ENCODE data around the gene LARGE1.

LARGE1 gene

GRCh38 chr22:33361581-33361980 is 558.7 kb downstream of the LARGE1 start:
- no peak for DNase-seq (ENCODE audit: low read depth)

DNA sequence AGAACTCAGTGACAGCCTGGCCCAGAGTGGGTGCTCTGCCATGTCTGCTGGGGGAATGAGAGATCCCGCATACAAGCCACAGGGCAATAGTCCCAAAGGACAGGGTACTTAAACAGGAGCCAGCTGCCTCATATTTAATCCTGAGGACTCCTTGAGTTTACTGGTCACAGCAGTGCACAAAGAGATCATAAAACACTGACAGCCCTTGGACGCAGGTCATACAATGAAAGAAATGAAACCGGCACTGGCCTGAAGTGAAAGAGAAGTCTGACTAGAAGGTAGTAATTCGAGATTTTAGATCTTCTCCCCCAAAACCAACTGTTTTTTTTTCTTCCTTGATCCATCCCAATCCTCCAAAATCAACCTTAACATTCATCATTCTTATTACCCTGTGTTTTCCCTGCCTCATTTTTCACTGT is 562.3 kb downstream of the LARGE1 start:
- no peak for DNase-seq (ENCODE audit: low read depth)

DNA sequence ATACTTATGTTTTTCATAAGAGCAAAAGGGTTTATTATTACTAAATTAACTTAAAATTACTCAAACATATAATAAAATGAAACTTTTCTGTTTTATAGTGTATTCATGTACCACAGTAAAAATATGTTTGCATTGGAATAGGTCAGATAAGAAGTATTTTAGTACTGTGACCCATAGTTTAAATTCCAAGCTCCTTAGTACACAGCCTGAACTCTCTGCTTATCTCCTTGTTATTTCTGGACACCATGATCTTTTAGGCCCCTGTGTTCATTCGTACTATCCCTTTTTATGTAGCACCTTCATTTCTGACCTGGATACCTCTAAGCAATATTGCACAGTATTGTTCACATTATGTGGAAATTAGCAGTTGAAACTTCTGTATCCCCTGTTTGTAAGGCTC is 565.3 kb downstream of the LARGE1 start:
- DNase-seq (ENCODE audit: low read depth) = no peak

DNA sequence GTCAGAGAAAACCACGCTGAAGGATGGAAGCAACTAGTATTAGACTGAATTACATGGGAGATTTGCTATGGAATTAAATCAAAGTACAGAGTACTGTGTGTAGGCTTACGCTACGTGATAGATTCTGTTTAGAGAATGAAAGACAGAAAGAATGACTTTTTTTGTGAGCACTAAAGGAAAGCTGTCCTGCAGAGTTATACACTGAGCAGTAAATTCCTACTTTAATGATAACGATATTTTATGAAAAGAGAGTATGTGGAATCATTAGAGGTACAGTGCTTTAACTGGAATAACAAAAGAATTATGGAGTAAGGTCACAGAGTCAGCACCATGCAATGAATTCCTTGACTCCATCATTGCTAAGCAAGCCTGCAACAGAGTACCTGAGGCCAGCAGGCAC is 566.8 kb downstream of the LARGE1 start:
- DNase-seq (ENCODE audit: low read depth) = no peak

DNA sequence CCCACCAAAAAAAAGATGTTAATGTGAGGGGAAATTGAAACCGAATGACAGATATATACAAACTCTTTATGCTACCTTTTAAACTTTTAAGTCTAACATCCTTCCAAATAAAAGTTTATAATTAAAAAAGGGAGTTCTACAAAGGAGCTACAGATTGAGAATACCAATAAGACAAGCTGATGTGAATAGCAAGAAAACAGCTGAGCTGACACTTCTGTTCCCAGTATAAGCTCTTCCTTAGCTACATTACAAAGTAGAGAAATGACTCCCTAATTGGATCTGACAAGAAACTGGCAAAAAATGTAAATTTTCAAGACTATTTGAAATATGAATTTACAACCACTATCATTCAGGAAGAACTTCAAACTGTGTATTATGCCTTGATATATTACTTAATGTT is 567.5 kb downstream of the LARGE1 start:
- DNase-seq (ENCODE audit: low read depth) = no peak

- DNase-seq (ENCODE audit: low read depth) = no peak
These were observed 569.3 kb downstream of the LARGE1 start for GRCh38 chr22:33350961-33351360.

DNA sequence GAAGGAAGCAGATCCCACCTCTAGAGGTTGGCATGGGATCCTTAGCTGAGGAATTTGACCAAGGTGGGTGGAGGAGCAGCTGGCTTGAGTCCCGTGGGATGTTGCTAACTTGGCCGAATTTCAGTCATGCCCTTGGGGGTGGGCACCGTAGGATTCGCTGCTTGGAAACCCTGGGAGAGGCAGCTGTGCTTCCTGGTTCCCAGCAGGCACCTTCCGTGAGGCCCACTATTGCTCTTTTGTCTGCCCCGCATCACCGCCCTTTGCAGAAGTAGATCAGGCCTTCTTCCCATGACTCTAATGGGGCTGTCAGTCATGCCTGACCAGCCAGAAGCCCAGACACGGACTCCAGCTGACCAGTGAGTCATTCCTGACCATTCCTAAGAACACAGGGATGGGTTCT is 569.8 kb downstream of the LARGE1 start:
- DNase-seq (ENCODE audit: low read depth) = no peak

GRCh38 chr22:33347002-33347401 is 573.3 kb downstream of the LARGE1 start:
- DNase-seq (ENCODE audit: low read depth) = no peak

DNA sequence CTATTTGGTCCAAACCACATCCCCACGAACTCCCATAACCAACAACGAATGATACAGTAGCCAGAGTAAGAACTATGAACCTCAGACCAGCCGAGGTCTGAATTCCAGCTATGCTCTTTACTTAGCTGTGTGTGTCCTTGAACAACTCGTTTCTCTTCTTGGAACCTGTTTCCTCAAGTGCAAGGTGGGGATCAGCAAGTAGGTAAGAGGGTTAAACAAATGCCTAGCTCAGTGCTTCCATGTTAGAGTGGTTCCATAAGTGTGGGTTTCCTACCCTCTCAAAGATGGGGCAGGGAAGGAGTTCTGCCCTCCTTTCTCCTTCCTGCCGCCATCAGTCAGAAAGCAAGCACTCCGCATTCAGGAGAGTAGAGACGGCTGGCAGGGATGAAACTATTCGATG is 578.7 kb downstream of the LARGE1 start:
- DNase-seq (ENCODE audit: low read depth) = no peak

- DNase-seq (ENCODE audit: low read depth) = no peak
These were observed 582.8 kb downstream of the LARGE1 start for GRCh38 chr22:33337524-33337923.

- DNase-seq (ENCODE audit: low read depth) = no peak
These were observed 584.5 kb downstream of the LARGE1 start for GRCh38 chr22:33335611-33336279.

GRCh38 chr22:33332538-33332937 is 587.7 kb downstream of the LARGE1 start:
- no peak for DNase-seq (ENCODE audit: low read depth)

DNA sequence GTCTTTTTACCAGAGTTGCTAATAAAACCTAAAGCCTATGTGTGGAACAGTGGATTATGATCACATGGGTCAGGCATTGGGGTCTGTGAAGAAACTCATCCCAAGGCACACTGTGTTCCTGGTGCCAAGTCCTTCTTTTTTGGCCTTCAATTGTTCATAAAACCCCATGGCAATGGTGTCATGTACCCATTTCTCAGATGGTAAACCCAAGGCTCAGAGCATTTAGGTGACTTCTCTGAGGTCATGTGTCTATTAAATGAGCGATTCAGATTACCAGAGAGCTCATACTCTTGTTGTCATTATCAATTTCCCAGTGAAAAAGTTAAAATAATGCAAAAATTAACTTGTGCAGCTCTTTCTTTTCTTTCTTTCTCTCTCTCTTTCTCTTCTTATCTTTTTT is 589.3 kb downstream of the LARGE1 start:
- DNase-seq (ENCODE audit: low read depth) = no peak

DNA sequence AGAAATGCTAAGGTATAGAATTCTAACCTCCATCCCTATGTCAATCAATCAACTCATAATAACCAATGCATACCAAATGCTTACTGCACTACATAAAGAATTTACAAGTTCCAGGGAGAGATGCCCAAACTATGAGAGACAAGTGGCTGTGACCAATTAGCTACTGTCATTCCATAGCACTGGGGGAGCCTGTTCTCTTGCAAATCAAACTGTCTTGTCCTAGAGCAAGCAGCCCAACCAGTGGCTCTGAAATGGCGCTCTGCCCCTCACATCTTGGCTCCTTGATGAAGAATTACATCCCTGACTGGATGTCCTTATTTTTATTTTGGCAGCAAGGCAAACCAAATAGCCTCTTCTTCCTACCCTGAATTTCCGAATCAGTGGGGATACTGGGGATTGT is 589.7 kb downstream of the LARGE1 start:
- no peak for DNase-seq (ENCODE audit: low read depth)

- DNase-seq (ENCODE audit: low read depth) = no peak
These were observed 590.9 kb downstream of the LARGE1 start for GRCh38 chr22:33329398-33329797.

GRCh38 chr22:33328789-33329296 is 591.4 kb downstream of the LARGE1 start:
- DNase-seq (ENCODE audit: low read depth) = no peak

GRCh38 chr22:33327348-33327860 is 592.9 kb downstream of the LARGE1 start:
- no peak for DNase-seq (ENCODE audit: low read depth)

GRCh38 chr22:33326540-33327295 is 593.6 kb downstream of the LARGE1 start:
- no peak for DNase-seq (ENCODE audit: low read depth)

DNA sequence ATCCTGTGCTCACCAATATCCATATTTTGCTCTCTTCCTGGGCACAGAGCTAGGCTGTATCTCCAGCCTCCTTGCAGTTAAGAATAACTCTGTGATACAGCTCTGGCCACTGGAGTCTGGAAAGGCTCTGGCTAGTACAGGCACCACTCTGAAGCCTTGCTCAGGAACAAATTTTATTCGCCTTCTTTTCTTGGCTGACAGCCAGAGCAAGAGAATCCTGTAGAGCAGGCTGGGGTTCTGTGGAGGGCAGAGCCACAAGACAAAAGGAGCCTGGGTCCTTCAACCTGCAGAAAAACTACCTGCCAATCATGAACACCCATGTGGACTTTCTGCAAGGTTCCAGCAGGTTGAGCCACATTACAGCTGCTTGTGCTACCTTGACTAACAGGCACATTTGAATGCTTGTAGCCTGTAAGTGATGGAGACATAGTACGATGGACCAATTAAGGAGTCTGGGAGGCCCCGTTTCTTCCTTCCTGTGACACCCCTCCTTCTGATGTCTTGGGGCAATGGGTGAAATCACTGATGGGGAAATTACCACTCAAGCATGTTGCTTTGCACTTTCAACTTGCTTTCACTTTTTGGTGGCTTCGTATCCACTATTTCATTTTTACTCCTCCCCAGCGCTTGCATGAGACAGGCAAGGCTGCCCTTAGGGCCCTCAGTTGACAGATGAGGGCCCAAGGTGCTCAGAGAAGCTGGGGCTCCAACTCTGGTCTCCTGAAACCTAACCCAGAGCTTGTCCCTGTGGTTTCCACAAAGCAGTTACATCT is 594.9 kb downstream of the LARGE1 start:
- DNase-seq (ENCODE audit: low read depth) = no peak

- DNase-seq (ENCODE audit: low read depth) = no peak
These were observed 596.0 kb downstream of the LARGE1 start for GRCh38 chr22:33324228-33324627.

DNA sequence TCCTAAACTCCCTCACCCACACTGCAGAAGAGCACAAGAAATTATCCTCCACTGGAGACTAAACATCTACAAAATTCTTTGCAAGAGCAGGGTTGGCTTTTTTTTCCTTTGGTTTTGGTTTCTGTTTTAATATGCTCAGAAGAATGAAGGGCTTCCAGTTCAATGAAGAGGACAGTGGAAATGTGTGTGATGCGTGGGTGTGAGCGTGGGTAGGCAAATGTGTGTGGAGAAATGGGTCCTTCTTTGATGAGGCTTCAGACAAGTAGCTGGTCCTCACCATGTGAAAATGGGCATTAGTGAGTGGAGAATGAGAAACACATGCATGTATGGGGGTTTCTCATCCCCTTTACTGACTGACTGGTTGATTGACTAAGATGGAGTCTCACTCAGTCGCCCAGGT is 598.8 kb downstream of the LARGE1 start:
- DNase-seq (ENCODE audit: low read depth) = no peak

DNA sequence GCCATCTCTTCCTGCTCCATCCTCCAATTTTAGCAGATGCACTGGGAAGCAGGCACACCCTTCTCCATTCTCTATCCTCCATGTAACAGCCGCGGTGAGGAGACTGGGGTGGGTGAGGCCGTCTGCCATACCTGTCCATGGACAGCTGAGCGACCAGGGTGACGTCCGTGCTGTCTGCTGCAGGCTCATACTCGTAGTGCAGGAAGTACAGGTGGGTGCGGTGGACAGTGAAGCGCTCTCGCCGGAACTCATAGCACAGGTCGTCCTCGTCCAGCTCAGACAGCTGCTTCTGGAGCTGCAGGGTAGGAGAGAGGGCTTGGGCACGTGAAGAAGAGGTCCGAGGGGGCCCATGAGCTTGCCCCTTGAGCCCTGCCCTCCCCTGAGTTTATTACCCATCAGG is 604.3 kb downstream of the LARGE1 start:
- no peak for DNase-seq (ENCODE audit: low read depth)

GRCh38 chr22:33315117-33315516 is 605.2 kb downstream of the LARGE1 start:
- no peak for DNase-seq (ENCODE audit: low read depth)

All from activated T-cell treated with anti-CD3 and anti-CD28 coated beads for 48 hours (primary cell).